Stimulated activated naive CD4-positive, alpha-beta T cell treated with Interleukin-2 at 50 U/mL for 16 hours (primary cell): ENCODE results near the gene DIP2C.

Experiments used
- DNase-seq: peaks from one replicate; lab custom pipeline; 2025; lab: John Stamatoyannopoulos, UW

DIP2C gene

DNA sequence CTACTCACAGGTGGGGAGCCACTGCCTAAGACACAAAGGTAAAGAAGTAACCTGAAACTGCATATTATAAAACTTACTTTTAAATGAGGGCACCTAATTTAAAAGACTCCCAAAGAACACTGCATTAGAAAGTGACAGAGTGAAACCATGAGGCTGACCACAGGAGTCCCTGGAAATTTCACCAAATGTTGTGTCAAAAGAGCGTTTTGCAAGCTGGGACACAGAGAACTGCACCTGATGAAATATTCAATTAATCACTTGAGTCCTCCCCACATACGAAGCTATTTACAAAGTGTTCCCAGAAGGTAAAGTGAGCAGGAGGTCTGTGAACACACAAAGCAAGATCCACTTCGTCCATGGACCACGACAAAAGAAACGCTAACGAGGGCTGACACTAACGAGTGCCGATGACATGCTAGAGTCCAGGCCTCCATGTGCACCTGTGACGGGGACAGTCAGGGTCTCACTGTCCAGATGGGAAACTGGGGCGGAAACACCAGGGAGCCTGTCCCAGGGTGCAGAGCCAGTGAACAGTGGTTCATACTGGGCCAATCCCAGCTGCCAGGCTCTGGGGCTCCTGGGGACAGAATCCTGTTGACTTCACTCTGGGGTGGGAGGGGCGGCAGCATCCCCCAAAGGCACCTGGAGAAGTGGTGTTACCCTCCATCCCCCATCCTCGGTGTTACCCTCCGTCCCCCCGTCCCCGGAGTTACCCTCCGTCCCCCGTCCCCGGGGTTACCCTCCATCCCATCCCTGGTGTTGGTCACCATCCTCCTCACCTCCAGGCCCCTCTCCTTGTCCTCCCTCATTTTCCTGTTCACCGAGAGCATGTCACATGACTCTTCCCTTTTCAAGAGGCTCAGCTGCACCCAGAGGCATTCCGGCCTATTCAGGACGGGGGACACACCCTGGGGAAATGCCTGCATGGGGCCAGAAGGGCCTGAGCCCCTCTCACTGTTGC is 63.4 kb downstream of the DIP2C start:
- DNase-seq, result no peak

DNA sequence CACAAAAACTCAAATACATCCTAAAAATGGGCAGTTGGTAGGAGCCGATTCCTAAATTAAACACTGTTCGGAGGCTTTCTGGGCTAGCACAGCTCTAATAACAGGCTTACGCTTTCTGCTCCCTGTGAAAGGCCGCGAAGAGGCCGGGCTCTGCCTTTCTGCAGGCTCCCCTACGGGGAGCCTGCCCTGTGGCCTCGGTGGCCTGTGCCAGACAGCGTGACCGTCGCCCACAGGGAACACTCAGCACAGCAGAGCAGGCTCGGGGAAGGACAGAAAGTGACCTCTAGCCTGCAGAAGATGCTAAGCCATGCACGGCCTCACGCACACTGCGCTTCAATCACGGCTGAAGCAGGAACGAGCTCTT is 64.2 kb downstream of the DIP2C start:
- no peak for DNase-seq

DNA sequence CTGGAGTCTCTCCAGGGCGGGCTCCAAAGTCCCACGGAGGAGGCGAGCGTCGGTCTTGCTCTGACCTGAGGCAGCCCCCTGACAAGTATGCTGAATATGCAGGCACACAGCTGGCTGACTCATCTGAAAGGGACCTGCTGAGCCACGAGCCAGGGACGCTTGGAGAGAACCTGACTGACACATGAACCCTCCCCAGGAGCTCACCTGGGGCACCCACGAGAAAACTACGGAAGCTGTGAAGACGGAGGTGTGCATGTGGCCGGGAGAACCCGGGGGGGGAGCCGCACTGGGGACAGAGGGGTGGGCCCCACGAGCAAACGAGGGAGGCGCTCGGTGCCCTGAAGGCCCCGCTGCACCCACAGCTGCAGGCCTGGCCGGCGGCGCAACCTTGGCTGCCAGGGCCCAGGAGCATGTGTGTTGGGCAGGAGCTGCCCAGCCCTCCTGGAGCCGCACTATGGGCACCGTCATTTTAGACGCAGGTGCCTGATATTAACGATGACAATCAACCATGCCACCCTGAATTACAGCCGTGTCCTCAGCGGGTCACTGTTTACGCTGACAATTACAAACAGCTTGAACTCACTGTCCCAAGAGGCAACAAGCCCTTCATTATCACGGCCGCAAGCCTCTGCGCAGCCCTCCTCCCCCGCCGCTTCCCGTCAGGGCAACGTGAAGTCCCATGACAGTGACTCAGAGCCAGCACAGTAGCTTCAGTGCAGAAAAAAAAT is 64.7 kb downstream of the DIP2C start:
- no peak for DNase-seq

DNA sequence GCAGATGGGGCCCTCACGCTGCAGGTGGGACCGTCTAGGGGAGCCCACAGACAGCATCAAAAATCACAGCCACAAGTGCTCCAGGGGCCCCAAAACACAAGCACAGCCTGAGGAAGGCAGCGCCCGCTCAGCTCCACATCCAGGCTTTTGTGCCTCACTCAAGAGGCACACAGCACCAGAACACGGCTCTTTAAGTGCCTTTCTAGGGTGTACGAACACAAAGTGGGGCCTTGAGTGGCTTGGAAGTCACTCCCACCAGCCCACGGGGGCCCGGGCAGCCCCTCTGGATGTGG is 65.2 kb downstream of the DIP2C start:
- DNase-seq, result no peak

DNA sequence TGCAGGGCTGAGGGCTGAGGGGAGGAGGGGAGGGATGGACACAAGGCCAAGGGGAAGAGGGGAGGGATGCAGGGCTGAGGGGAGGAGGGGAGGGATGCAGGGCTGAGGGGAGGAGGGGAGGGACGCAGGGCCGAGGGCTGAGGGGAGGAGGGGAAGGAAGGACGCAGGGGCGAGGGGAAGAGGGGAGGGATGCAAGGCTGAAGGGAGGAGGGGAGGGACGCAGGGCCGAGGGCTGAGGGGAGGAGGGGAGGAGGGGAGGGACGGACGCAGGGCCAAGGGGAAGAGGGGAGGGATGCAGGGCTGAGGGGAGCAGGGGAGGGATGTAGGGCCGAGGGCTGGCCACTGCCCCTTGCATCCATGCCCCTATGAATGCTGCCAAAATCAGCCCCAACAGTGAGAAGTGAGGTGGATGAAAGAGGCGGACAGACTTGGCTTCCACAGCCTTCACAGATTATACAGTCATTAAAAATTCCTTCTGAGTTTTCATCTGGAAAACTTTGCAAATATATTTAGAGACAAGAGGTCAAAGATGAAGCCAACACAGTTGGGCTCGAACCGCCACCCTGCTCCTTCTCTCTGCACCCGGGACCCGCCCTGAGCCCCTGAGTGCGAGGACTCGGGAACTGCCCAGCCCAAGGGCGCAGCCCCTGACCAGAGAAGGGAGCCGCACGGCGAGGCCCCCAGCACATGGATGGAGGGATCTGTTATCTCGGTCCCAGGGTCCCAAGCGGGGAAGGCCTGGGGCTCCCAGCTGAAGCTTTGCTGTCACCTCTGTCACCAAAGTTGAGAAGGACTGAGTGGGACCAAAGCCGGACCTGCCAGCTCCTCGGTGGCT is 65.8 kb downstream of the DIP2C start:
- DNase-seq, result no peak

DNA sequence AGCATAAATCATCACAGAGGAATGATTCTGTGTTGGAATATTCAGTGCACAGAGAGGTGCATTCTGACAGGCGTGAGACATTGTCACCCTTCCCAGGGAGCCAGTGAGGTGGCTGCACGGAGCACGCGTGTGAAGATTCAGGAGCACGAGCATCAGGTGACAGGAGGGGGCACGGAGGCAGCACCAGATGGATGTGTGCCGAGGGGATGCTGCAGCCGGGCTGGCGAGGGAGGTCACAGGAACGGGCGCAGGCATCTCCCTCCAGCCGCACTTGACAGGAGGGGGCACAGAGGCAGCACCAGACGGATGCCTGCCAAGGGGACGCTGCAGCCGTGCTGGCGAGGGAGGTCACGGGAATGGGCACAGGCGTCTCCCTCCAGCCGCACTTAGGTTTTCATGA is 66.5 kb downstream of the DIP2C start:
- DNase-seq, result no peak

DNA sequence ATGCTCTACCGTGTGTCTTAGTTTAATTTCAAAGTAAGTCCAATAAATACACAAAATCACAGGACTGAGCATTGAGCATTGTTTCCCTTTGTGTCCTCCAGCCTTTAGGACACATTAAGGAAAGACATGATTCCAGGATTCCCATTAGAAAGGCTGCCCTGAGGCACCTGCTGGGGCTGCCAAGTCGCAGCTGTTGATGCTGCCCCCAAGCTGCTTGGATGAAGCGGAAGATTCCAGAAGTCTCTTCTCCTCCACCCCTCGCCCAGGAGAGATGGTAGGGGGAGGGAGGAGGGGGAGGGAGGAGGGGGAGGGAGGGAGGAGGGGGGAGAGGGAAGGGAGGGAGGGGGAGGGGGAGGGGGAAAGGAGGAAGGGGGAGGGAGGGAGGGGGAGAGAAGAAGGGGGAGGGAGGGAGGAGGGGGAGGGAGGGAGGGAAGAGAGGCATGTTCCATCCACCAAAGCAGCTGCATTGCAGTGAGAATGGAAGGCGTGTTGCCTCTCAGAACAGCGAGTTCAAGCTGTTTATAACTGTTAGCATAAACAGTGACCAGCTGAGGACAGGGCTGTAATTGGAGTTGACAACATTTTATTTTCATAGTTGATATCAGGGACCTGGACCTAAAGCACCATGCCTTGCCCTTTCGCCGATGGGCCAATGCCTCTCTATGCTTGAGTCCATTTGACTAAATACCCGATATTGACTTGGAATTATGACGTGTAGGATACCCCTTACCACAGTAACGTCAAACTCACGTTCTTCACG is 67.3 kb downstream of the DIP2C start:
- no peak for DNase-seq

DNA sequence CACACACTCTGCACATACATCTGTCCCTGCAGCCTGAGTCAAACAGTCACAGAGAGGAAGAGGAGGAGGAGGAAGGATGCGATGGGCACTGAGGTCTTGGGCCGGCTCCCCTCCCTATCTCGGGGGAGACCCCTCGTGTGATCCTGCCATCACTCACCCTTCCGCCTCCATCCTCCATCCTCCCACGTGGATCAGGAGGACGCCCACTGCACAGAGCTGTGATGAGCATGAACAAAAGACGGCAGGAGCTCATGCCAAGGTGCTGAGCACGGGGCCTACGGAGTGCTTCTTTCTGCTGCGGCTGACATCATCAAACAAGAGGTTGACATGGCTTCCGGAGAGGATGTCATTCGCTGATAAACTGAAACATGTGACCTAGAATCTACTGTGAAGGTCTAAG is 68.0 kb downstream of the DIP2C start:
- DNase-seq, result no peak

DNA sequence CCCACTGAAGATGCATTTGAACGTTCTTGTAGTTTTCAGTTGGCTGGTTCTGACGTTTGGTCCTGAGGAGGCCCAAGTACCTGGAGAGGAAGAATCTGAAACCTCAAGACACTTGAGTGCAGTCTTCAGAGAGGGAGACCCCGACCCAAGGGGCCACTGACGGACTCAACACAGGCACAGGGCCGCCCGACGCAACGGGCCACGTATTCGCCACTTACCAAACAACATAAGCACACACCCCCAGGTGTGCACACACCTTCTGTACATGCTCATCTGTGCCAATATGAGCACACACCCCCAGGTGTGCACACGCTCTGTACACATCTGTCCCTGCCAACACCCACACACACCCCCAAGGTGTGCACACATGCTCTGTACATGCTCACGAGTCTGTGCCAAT is 68.5 kb downstream of the DIP2C start:
- DNase-seq, result no peak

DNA sequence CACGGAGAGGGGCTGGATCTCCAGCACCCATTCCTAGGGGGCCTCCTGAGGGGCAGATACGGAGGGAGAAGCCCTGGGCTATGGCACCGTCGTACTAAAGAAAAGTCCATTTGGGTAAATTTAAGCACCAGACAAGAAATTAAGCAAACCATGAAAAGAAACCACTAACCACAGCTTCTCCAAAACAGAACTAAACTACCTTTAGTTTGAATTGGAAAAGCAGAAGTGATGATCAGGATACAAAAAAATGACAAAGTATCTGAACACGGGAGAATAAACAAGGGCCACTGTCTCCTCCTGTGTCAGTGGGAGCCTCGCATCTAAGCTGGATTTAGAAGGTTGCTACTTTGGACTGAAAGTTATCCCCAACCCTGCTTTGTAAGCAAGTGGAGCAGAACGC is 69.1 kb downstream of the DIP2C start:
- DNase-seq, result no peak

DNA sequence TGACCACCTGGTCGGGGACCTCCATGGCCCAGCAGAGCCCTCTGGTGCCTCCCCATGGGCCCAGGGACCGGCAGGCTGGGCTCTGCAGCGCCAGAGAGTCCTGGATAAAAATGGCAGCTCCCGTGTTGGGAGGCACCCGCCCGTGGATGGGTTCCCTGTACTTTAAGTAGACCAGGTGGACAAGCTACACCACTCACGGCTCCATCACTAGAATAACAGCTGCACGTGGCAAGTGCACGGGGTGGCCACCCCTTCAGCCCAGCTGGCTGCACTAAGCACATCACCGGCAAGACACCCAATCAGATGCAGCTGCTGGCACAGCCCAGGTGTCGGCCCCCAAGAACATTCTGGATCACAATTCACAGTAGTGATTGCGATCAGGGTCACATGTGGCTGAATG is 69.8 kb downstream of the DIP2C start:
- no peak for DNase-seq

DNA sequence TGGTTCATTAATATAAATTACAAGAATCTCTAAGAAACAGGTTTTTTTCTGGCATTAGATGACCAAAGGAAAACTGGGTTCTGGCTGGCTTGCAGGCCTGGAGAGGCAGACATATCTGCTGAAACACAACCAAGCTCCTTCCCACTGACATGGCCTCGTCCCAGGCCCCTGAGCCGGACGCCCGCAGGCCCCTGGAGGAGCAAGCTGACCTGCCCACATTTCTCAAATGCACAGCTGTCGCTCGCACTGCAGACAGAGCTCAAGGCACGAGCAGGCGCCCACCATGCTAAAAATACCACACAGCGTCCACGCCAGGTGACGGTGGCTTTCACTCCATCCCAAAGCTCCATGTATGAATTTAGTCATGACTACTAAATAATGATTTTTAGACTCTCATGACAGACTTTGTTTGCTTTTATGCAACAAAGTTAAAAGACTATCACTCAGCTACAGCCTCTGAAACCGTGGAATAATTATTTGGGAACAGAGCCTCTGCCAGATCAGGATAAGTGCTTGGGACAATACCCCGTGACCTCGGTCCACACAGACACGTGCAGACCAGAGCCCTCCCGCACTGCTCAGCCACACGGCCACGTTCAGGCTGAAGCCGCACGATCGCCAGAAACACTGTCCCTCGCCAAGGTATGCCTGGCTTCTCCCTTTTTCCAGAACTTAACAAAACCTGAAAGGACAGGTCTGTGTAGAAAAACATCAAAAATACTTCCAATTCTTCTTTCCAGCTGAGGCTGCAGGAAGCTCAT is 71.1 kb downstream of the DIP2C start:
- no peak for DNase-seq

DNA sequence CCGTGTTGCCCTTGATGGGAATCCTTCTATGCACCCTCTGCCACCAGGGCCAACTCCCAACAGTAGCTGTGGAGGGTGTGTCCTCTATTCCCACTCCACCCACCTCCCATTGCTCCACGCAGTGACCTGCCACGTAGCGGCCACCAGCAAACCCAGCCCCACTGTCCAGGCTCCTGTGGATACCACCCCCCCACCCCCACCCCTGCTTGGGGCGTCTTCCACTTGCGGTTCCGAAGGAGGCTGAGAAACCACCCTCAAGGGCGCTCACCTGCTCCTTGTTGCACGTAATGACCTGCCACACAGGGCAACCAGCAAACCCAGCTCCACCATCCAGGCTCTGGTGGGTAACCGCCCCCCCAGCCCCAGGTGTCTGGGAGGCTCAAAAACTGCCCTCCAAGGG is 72.0 kb downstream of the DIP2C start:
- no peak for DNase-seq

DNA sequence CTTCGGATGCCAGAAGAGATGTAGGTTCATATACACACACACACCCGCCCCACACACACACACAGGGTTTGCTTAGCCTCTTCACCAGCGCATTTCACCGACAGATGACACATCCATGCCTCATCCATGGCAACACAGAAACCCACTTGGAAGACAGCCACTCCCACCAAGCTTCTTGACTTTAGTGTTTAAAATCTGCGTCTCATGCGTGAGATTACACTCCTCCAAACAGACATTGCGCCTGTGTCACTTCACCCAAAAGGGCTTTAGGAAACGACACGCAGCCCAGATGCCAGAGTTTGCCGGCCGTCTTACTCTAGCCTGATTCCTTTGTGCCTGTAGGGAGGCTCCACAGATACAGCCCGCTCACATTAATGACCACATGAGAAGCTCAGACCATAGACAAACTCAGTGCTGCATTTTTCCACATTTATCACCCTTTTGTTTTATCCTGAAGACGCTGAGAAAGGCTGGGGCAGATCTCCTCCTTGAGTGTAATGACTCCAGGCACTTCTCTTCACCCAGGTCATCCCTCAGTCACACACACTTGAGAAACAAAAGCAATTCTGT is 73.8 kb downstream of the DIP2C start:
- DNase-seq, result no peak

DNA sequence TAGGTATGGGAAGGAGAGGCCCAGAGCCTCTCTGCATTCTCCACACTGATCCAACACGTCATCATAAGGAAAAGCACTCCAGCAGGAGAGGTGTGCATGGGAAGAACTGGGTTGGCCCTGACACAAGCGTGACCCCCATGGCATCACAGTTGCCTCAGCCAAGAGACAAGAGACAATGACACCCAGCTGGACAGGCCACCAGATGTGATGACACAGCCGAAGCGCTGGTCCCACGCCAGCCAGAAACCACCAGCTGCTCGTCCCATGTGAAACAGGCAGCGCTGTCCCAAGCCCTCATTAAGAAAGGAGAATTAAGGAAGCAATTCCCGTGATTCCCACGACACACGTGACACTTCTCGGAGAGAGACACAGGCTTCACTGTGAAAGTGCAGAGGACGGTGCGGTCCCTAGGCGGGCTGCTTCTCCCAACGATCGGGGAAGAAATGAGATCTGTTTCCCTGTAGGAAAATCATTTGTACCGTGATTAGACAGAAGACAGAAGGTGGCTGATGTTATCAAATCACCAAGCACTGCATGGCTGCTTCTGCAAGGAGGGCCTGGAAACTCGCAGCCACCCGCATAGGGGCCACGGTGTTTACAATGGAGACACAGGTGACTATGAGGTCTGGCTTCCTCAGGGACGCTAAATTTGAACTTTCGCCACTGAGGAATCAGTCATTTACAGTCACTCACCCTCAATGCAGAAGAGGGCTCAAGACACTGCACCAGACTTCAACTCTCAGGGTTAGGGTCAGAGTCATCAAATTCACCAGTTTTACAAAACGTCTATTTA is 74.5 kb downstream of the DIP2C start:
- no peak for DNase-seq

DNA sequence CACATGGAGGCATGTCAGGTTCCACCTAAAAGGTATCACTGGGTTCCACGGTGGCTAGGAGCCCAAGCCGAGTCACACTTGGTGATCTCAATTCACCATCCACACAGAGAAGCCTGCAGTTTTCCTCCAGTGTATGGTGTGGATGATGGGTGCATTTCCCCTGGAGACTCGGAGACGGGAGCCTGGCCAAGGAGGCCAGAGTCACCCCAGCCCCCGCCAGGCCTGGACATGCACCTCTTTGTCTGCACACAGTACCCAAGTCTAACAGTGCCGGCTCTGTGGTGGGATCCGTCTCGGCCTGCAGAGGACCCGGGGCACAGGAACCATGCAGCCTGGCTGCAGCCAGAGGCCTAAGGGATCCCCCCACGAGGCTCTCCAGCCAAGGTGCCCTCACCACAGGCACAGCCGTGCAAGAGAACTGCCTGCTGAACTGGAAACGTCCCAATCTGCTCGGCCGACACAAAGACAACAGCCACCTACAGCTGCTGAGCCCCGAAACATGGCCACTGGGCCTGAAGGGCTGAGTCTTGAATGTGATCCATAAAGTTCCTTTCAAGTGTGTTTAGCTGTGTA is 75.2 kb downstream of the DIP2C start:
- no peak for DNase-seq

DNA sequence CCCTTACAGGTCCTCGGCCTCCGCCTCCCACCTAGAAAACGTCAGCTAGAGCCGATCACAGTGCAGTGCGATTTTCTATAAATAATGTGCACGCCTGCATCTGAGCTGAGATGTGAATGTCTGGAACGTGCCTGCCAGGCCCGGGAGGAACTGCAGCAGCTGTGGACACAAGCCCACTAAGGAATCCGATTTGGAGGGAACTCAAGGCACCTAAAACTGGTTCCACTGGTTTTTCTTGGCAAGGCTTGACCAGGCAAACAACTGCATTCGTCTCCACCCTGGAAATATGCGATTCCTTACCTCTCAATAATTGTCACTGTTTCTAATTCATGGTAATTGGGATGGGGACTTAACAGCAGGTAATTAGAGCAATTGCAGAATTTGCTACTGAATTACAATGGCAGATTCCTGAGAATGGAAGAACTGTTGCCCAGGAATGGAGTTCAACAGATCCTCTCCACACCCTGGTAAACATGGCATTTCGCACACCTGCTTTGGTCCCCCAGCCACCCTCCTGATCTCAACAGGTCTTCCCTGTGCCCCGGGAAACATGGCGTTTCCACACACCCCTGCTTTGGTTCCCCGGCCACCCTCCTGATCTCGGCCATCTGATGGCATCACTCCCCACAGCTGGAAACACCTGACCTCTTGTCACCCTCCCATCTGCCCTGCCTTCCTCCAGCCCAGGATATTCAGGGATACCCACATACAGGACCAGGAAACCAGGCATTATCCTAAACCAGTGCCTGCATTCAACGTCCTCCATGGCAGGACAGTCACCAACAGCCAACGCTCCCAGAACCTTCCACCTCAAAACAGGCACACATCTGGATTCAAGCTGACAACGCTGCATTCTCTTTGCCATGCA is 76.0 kb downstream of the DIP2C start:
- no peak for DNase-seq

DNA sequence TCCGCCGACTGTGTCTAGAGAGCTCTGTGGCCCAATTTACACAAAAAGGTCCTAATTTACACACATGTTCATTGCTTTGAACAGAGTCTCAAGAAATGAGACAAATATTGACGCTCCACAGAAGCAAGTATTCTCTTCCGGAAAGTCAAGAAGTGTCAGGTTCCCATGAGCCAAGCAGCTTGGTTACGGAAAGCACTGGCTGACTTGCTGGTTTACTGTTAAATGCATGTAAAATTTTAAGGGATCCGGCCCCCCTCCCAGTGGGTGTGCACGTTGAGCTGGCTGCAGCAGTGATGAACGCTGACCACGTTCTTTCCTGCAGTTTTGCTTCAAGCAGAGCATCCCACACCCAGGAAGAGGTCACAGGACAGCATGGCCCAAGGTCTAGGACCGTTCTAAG is 76.8 kb downstream of the DIP2C start:
- DNase-seq, result no peak
